HEK293 (cell line): ENCODE results near the gene IL34.

Experiments
- CTCF ChIA-PET: fragments of 350-600 bp; formaldehyde crosslinking; extraction: SDS; loops from one replicate; lab custom pipeline; 2021; ENCODE audit warnings: antibody characterized with exemption; lab: Yijun Ruan, JAX
- POLR2A ChIA-PET: fragments of 300-600 bp; formaldehyde crosslinking; extraction: SDS; loops from one replicate; lab custom pipeline; 2020; ENCODE audit warnings: antibody characterized with exemption, inconsistent platforms; lab: Yijun Ruan, JAX
- H3K27ac ChIP-seq: fragments of 200-500 bp; sonication (Bioruptor generic); 2 replicates; pipeline ENCODE4 v1.5.1; 2014; ENCODE audit warnings: low read depth, low read length, control low read depth, inconsistent platforms; ENCODE audit errors: extremely low read depth
- H3K36me3 ChIP-seq, 2 experiments: fragments of 200-500 bp in 1 of 2; sonication (Bioruptor generic) in 1 of 2; 1 replicate in 1 of 2; 2 replicates in 1 of 2; pipeline ENCODE4 v1.5.1; 2014 to 2017; ENCODE audit warnings: inconsistent platforms in 2 of 2, low read length in 2 of 2; ENCODE audit not compliant: control insufficient read depth in 2 of 2, insufficient read depth in 1 of 2
- H3K4me1 ChIP-seq: fragments of 200-500 bp; sonication (Bioruptor generic); 2 replicates; pipeline ENCODE4 v1.5.1; 2014; ENCODE audit warnings: mild to moderate bottlenecking, low read length, inconsistent platforms; ENCODE audit not compliant: control insufficient read depth, insufficient read depth
- H3K4me3 ChIP-seq: 2 replicates; pipeline ENCODE4 v1.5.1; 2011; ENCODE audit warnings: low read depth, mild to moderate bottlenecking, control low read depth, low read length, moderate library complexity
- H3K9me3 ChIP-seq: fragments of 200-500 bp; sonication (Bioruptor generic); 2 replicates; pipeline ENCODE4 v1.5.1; 2014; ENCODE audit warnings: low read depth, low read length, inconsistent platforms; ENCODE audit not compliant: control insufficient read depth, insufficient read depth
- HOXC10 ChIP-seq: sonication (generic); formaldehyde crosslinking; IDR thresholded peaks from 2 replicates; pipeline ENCODE4 v1.8.1; 2023; ENCODE audit warnings: mild to moderate bottlenecking, missing genetic modification reagents
- KLF1 ChIP-seq: fragments of 450-650 bp; formaldehyde crosslinking; IDR thresholded peaks from 2 replicates; pipeline ENCODE4 v1.5.1; 2016; ENCODE audit warnings: missing biosample characterization, missing genetic modification characterization
- OSR2 ChIP-seq: fragments of 450-650 bp; formaldehyde crosslinking; IDR thresholded peaks from 2 replicates; pipeline ENCODE4 v1.5.1; 2016; ENCODE audit warnings: missing biosample characterization, missing genetic modification characterization
- TSHZ1 ChIP-seq: fragments of 450-650 bp; formaldehyde crosslinking; IDR thresholded peaks from 2 replicates; pipeline ENCODE4 v1.5.1; 2016; ENCODE audit warnings: missing biosample characterization, missing genetic modification characterization, borderline replicate concordance
- ZIC2 ChIP-seq: fragments of 450-650 bp; formaldehyde crosslinking; IDR thresholded peaks from 2 replicates; pipeline ENCODE4 v1.5.1; 2016; ENCODE audit warnings: missing biosample characterization, missing genetic modification characterization
- ZNF10 ChIP-seq: fragments of 450-650 bp; formaldehyde crosslinking; IDR thresholded peaks from 2 replicates; pipeline ENCODE4 v1.5.1; 2017; ENCODE audit warnings: missing biosample characterization, missing genetic modification characterization
- ZNF311 ChIP-seq: fragments of 450-650 bp; formaldehyde crosslinking; IDR thresholded peaks from 2 replicates; pipeline ENCODE4 v1.5.1; 2017; ENCODE audit warnings: missing biosample characterization, missing genetic modification characterization, borderline replicate concordance
- ZNF324 ChIP-seq: fragments of 450-650 bp; formaldehyde crosslinking; IDR thresholded peaks from 2 replicates; pipeline ENCODE4 v1.5.1; 2016; ENCODE audit warnings: missing biosample characterization, missing genetic modification characterization
- ZNF335 ChIP-seq: fragments of 450-650 bp; formaldehyde crosslinking; conservative IDR thresholded peaks from 2 replicates; pipeline ENCODE4 v1.5.1; 2016; ENCODE audit warnings: missing biosample characterization, missing genetic modification characterization
- ZNF48 ChIP-seq: fragments of 450-650 bp; formaldehyde crosslinking; IDR thresholded peaks from 2 replicates; pipeline ENCODE4 v1.5.1; 2016; ENCODE audit warnings: missing biosample characterization, missing genetic modification characterization
- ZNF514 ChIP-seq: fragments of 450-650 bp; formaldehyde crosslinking; IDR thresholded peaks from 2 replicates; pipeline ENCODE4 v1.5.1; 2016; ENCODE audit warnings: missing biosample characterization, missing genetic modification characterization
- ZNF560 ChIP-seq: fragments of 450-650 bp; formaldehyde crosslinking; IDR thresholded peaks from 2 replicates; pipeline ENCODE4 v1.5.1; 2017; ENCODE audit warnings: missing biosample characterization, missing genetic modification characterization, borderline replicate concordance
- ZNF792 ChIP-seq: fragments of 450-650 bp; formaldehyde crosslinking; IDR thresholded peaks from 2 replicates; pipeline ENCODE4 v1.5.1; 2016; ENCODE audit warnings: missing biosample characterization, missing genetic modification characterization
- ZSCAN5A ChIP-seq: fragments of 450-650 bp; formaldehyde crosslinking; IDR thresholded peaks from 2 replicates; pipeline ENCODE4 v1.5.1; 2016; ENCODE audit warnings: missing biosample characterization, missing genetic modification characterization
- TF ChIP-seq, protein P1 (sequence below): fragments of 450-650 bp; formaldehyde crosslinking; IDR thresholded peaks from 2 replicates; pipeline ENCODE4 v1.5.0; 2017; ENCODE audit warnings: missing biosample characterization, missing genetic modification characterization, borderline replicate concordance
- TF ChIP-seq, protein P2 (sequence below): fragments of 450-650 bp; formaldehyde crosslinking; IDR thresholded peaks from 2 replicates; pipeline ENCODE4 v1.5.1; 2016; ENCODE audit warnings: missing biosample characterization, missing genetic modification characterization

IL34 gene

GRCh38 chr16:70608521-70608920, 37.8 kb upstream of the IL34 start:
- no peak for TF ChIP-seq ZNF335 (tag by site-specific recombination)
- no peak for TF ChIP-seq ZNF560 (tag by site-specific recombination)
- TF ChIP-seq ZNF10 (tag by site-specific recombination) = no peak
- TF ChIP-seq, protein P1, sequence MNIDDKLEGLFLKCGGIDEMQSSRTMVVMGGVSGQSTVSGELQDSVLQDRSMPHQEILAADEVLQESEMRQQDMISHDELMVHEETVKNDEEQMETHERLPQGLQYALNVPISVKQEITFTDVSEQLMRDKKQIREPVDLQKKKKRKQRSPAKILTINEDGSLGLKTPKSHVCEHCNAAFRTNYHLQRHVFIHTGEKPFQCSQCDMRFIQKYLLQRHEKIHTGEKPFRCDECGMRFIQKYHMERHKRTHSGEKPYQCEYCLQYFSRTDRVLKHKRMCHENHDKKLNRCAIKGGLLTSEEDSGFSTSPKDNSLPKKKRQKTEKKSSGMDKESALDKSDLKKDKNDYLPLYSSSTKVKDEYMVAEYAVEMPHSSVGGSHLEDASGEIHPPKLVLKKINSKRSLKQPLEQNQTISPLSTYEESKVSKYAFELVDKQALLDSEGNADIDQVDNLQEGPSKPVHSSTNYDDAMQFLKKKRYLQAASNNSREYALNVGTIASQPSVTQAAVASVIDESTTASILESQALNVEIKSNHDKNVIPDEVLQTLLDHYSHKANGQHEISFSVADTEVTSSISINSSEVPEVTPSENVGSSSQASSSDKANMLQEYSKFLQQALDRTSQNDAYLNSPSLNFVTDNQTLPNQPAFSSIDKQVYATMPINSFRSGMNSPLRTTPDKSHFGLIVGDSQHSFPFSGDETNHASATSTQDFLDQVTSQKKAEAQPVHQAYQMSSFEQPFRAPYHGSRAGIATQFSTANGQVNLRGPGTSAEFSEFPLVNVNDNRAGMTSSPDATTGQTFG (tag by site-specific recombination) = no peak
- TF ChIP-seq ZNF311 (tag by site-specific recombination) = no peak
- no peak for TF ChIP-seq TSHZ1
- TF ChIP-seq ZSCAN5A (tag by site-specific recombination) = no peak
- no peak for TF ChIP-seq ZNF324 (tag by site-specific recombination)
- no peak for TF ChIP-seq ZNF792 (tag by site-specific recombination)
- TF ChIP-seq OSR2 (tag by site-specific recombination) = no peak
- no peak for TF ChIP-seq ZNF48 (tag by site-specific recombination)
- TF ChIP-seq ZIC2 = no peak
- no peak for TF ChIP-seq ZNF514 (tag by site-specific recombination)
- no peak for TF ChIP-seq HOXC10 (CRISPR knock-in tag)
- Histone ChIP-seq H3K36me3 (no peaks in the 10 kb centered on the region), H3K4me1 (no peaks in the 10 kb centered on the region), H3K4me3 (no peak overlapping the region), H3K27ac (no peak overlapping the region), H3K9me3 (no peaks in the 10 kb centered on the region)
- CTCF ChIA-PET = no interaction called here
- POLR2A ChIA-PET = no interaction called here

- ChIA-PET CTCF (no interaction called here), POLR2A (no interaction called here)
- TF ChIP-seq KLF1 = no peak
- TF ChIP-seq, protein P2, sequence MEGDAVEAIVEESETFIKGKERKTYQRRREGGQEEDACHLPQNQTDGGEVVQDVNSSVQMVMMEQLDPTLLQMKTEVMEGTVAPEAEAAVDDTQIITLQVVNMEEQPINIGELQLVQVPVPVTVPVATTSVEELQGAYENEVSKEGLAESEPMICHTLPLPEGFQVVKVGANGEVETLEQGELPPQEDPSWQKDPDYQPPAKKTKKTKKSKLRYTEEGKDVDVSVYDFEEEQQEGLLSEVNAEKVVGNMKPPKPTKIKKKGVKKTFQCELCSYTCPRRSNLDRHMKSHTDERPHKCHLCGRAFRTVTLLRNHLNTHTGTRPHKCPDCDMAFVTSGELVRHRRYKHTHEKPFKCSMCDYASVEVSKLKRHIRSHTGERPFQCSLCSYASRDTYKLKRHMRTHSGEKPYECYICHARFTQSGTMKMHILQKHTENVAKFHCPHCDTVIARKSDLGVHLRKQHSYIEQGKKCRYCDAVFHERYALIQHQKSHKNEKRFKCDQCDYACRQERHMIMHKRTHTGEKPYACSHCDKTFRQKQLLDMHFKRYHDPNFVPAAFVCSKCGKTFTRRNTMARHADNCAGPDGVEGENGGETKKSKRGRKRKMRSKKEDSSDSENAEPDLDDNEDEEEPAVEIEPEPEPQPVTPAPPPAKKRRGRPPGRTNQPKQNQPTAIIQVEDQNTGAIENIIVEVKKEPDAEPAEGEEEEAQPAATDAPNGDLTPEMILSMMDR (tag by site-specific recombination) = no peak
- H3K4me1 ChIP-seq = no peaks in the 10 kb centered on the region
- no peak overlapping the region for H3K4me3 ChIP-seq
- no peaks in the 10 kb centered on the region for H3K9me3 ChIP-seq
- no peak overlapping the region for H3K27ac ChIP-seq
- no peaks in the 10 kb centered on the region for H3K36me3 ChIP-seq
Observed at GRCh38 chr16:70610273-70611223, 35.8 kb upstream of the IL34 start.
